ENCODE results near the gene SRSF8. TPM values are rescaled to one million over a fixed set of nuclear protein-coding genes. Genes with fewer than 3 reads are reported as not detected.

SRSF8 gene
- total RNA-seq, 2 donors from 2014 or later: 16.3 to 20.1 TPM

GRCh38 chr11:95092549-95093324 is 26.0 kb downstream of the SRSF8 start:
- TF ChIP-seq CTCF (conservative IDR thresholded peaks at IDR 0.05): peak; percentile 71
- H3K27ac ChIP-seq (ENCODE audit: low read depth, low read length): no peak overlapping the region
- H3K9me3 Mint-ChIP-seq: no peaks in the 10 kb centered on the region
- H3K4me3 ChIP-seq (ENCODE audit: low read length): no peak overlapping the region
- WGBS, 2 experiments (ENCODE audit: insufficient coverage in 1 of 2, insufficient read length in 1 of 2): 57 to 63% methylated on average over 3 to 5 of the region's 5 CpGs
- no peak overlapping the region for H3K27ac Mint-ChIP-seq
- no peak overlapping the region for H3K9ac ChIP-seq (ENCODE audit: extremely low read depth, low read length, poor library complexity, severe bottlenecking)
- H3K27me3 Mint-ChIP-seq (ENCODE audit: insufficient read depth): peaks cover 66% of the 10 kb centered on the region
- peaks cover 36% of the 10 kb centered on the region for H3K27me3 ChIP-seq (ENCODE audit: control insufficient read depth, insufficient read depth, low read length, poor library complexity, severe bottlenecking)
- no peaks in the 10 kb centered on the region for H3K4me1 ChIP-seq (ENCODE audit: control insufficient read depth, insufficient read depth, low read length)
- peaks cover 22% of the 10 kb centered on the region for H3K4me1 Mint-ChIP-seq
- H3K36me3 ChIP-seq (ENCODE audit: control insufficient read depth, insufficient read depth, low read length): no peaks in the 10 kb centered on the region
- no peaks in the 10 kb centered on the region for H3K9me3 ChIP-seq (ENCODE audit: control insufficient read depth, low read length)
- no peaks in the 10 kb centered on the region for H3K36me3 Mint-ChIP-seq (ENCODE audit: low read depth)
- peak; percentile 67 for DNase-seq
- H3K4me3 Mint-ChIP-seq: no peak overlapping the region

GRCh38 chr11:95093548-95093947 is 26.8 kb downstream of the SRSF8 start:
- TF ChIP-seq CTCF (conservative IDR thresholded peaks at IDR 0.05): no peak
- H3K27ac Mint-ChIP-seq: no peak overlapping the region
- 90% methylated on average over 3 of the region's 3 CpGs for WGBS, 2 experiments (ENCODE audit: insufficient coverage in 1 of 2, insufficient read length in 1 of 2)
- H3K9me3 Mint-ChIP-seq: no peaks in the 10 kb centered on the region
- Histone ChIP-seq H3K9me3 (ENCODE audit: control insufficient read depth, low read length) (no peaks in the 10 kb centered on the region), H3K4me3 (ENCODE audit: low read length) (no peak overlapping the region), H3K36me3 (ENCODE audit: control insufficient read depth, insufficient read depth, low read length) (no peaks in the 10 kb centered on the region), H3K27ac (ENCODE audit: low read depth, low read length) (no peak overlapping the region), H3K27me3 (ENCODE audit: control insufficient read depth, insufficient read depth, low read length, poor library complexity, severe bottlenecking) (peaks cover 42% of the 10 kb centered on the region), H3K4me1 (ENCODE audit: control insufficient read depth, insufficient read depth, low read length) (no peaks in the 10 kb centered on the region), H3K9ac (ENCODE audit: extremely low read depth, low read length, poor library complexity, severe bottlenecking) (no peak overlapping the region)
- DNase-seq: no peak
- H3K4me1 Mint-ChIP-seq: peaks cover 22% of the 10 kb centered on the region
- peaks cover 63% of the 10 kb centered on the region for H3K27me3 Mint-ChIP-seq (ENCODE audit: insufficient read depth)
- H3K36me3 Mint-ChIP-seq (ENCODE audit: low read depth): no peaks in the 10 kb centered on the region
- H3K4me3 Mint-ChIP-seq: no peak overlapping the region

GRCh38 chr11:95095858-95096587 is 29.3 kb downstream of the SRSF8 start:
- no peak overlapping the region for H3K27ac Mint-ChIP-seq
- no peaks in the 10 kb centered on the region for H3K36me3 Mint-ChIP-seq (ENCODE audit: low read depth)
- WGBS, 2 experiments (ENCODE audit: insufficient coverage in 1 of 2, insufficient read length in 1 of 2): 82 to 94% methylated on average over 2 to 4 of the region's 4 CpGs
- H3K9me3 Mint-ChIP-seq: no peaks in the 10 kb centered on the region
- H3K4me3 Mint-ChIP-seq: no peak overlapping the region
- TF ChIP-seq CTCF (conservative IDR thresholded peaks at IDR 0.05): no peak
- peaks cover 64% of the 10 kb centered on the region for H3K27me3 Mint-ChIP-seq (ENCODE audit: insufficient read depth)
- peaks cover 16% of the 10 kb centered on the region for H3K4me1 Mint-ChIP-seq
- no peaks in the 10 kb centered on the region for H3K36me3 ChIP-seq (ENCODE audit: control insufficient read depth, insufficient read depth, low read length)
- peaks cover 41% of the 10 kb centered on the region for H3K27me3 ChIP-seq (ENCODE audit: control insufficient read depth, insufficient read depth, low read length, poor library complexity, severe bottlenecking)
- no peak for DNase-seq
- no peak overlapping the region for H3K4me3 ChIP-seq (ENCODE audit: low read length)
- H3K9ac ChIP-seq (ENCODE audit: extremely low read depth, low read length, poor library complexity, severe bottlenecking): no peak overlapping the region
- H3K9me3 ChIP-seq (ENCODE audit: control insufficient read depth, low read length): no peaks in the 10 kb centered on the region
- no peaks in the 10 kb centered on the region for H3K4me1 ChIP-seq (ENCODE audit: control insufficient read depth, insufficient read depth, low read length)
- no peak overlapping the region for H3K27ac ChIP-seq (ENCODE audit: low read depth, low read length)
